B cell (primary cell): ENCODE data around the gene TMEM232. TPM values are rescaled to one million over a fixed set of nuclear protein-coding genes. Genes with fewer than 3 reads are reported as not detected.

Experiments used
- ATAC-seq: fragments of 200-7000 bp; cut with Tn5 transposase; one replicate; pipeline ENCODE4 v1.10.0; 2021; ENCODE audit warnings: low read depth, mild to moderate bottlenecking, moderate number of reproducible peaks, moderate library complexity
- CTCF ChIA-PET: fragments of 350-600 bp; sonication (Branson Sonifier 250); formaldehyde crosslinking; loops from one replicate; lab custom pipeline; 2021; ENCODE audit warnings: antibody characterized with exemption, inconsistent platforms; lab: Charles Lee
- POLR2A ChIA-PET: fragments of 350-600 bp; sonication (Branson Sonifier 250); formaldehyde crosslinking; loops from one replicate; lab custom pipeline; 2021; ENCODE audit warnings: antibody characterized with exemption; lab: Charles Lee
- DNase-seq: peaks from one replicate; pipeline ENCODE4 v3.0.0; 2013
- H2AFZ ChIP-seq: 2 replicates; pipeline ENCODE4 v1.6.1; 2012; ENCODE audit warnings: mild to moderate bottlenecking, low read depth, low read length; ENCODE audit not compliant: insufficient read depth, poor library complexity, severe bottlenecking
- H3K27ac ChIP-seq, 2 donors: 1 replicate in 1 of 2; 2 replicates in 1 of 2; pipeline ENCODE4 v1.5.1; 2012 to 2013; ENCODE audit warnings: low read length in 2 of 2, mild to moderate bottlenecking in 2 of 2, moderate library complexity in 1 of 2
- H3K27me3 ChIP-seq, 4 experiments: fragments of 200-600 bp in 1 of 4; sonication (generic) in 1 of 4; replicated peaks in 1 of 4; 1 replicate in 2 of 4; 2 replicates in 2 of 4; pipeline versions ENCODE4 v1.6.1 to v1.7.0; 2013 to 2016; ENCODE audit warnings: low read length in 3 of 4, mild to moderate bottlenecking in 2 of 4, mixed read lengths in 1 of 4, moderate library complexity in 1 of 4; ENCODE audit not compliant: insufficient read depth in 4 of 4, control insufficient read depth in 3 of 4; ENCODE audit errors: control extremely low read depth in 1 of 4
- H3K36me3 ChIP-seq, 2 experiments: replicated peaks in 1 of 2; 1 replicate in 1 of 2; 2 replicates in 1 of 2; pipeline versions ENCODE4 v1.6.1 to v1.7.1; 2013; ENCODE audit warnings: low read length in 1 of 2; ENCODE audit not compliant: insufficient read depth in 2 of 2, control insufficient read depth in 1 of 2; ENCODE audit errors: control extremely low read depth in 1 of 2, extremely low read depth in 1 of 2
- H3K4me1 ChIP-seq, 2 donors: fragments of 200-600 bp in 1 of 2; sonication (generic) in 1 of 2; 1 replicate in 1 of 2; 2 replicates in 1 of 2; pipeline versions ENCODE4 v1.5.1 to v1.6.1; 2013 to 2017; ENCODE audit warnings: low read length in 2 of 2; ENCODE audit not compliant: control insufficient read depth in 2 of 2, insufficient read depth in 2 of 2
- H3K4me2 ChIP-seq: replicated peaks from 2 replicates; pipeline ENCODE3; 2012; ENCODE audit warnings: mild to moderate bottlenecking, low read depth, low read length; ENCODE audit not compliant: poor library complexity, severe bottlenecking
- H3K4me3 ChIP-seq, 5 experiments: fragments of 200-600 bp in 1 of 5; sonication (generic) in 1 of 5; 1 replicate in 3 of 5; 2 replicates in 2 of 5; pipeline versions ENCODE4 v1.5.1 to v1.7.0; 2011 to 2016; ENCODE audit warnings: low read length in 4 of 5, mild to moderate bottlenecking in 4 of 5, low read depth in 2 of 5, control low read depth in 1 of 5, moderate library complexity in 1 of 5; ENCODE audit not compliant: insufficient read depth in 1 of 5; ENCODE audit errors: control extremely low read depth in 1 of 5, extremely low read depth in 1 of 5
- H3K79me2 ChIP-seq: fragments of 200-600 bp; sonication (generic); one replicate; pipeline ENCODE4 v1.6.0; 2016; ENCODE audit warnings: low read length; ENCODE audit not compliant: control insufficient read depth, insufficient read depth
- H3K9ac ChIP-seq: fragments of 200-600 bp; sonication (generic); 2 replicates; pipeline ENCODE4 v1.6.1; 2017; ENCODE audit warnings: mild to moderate bottlenecking, low read length, moderate library complexity
- H3K9me3 ChIP-seq, 3 donors: one replicate each; pipeline versions ENCODE4 v1.6.1 to v1.7.1; 2013; ENCODE audit warnings: low read length in 2 of 3; ENCODE audit not compliant: control insufficient read depth in 2 of 3, insufficient read depth in 1 of 3; ENCODE audit errors: control extremely low read depth in 1 of 3
- H4K20me1 ChIP-seq: 2 replicates; pipeline ENCODE4 v1.6.0; 2012; ENCODE audit warnings: mild to moderate bottlenecking, low read length; ENCODE audit not compliant: insufficient read depth, control insufficient read depth, poor library complexity, severe bottlenecking
- H3K27ac Mint-ChIP-seq: one replicate; pipeline ENCODE4 v1.8.0; 2021; ENCODE audit warnings: mixed read lengths
- H3K27me3 Mint-ChIP-seq: one replicate; pipeline ENCODE4 v1.8.0; 2021; ENCODE audit warnings: mixed read lengths
- H3K4me1 Mint-ChIP-seq: one replicate; pipeline ENCODE4 v1.8.0; 2021; ENCODE audit warnings: mixed read lengths
- H3K4me3 Mint-ChIP-seq: one replicate; pipeline ENCODE4 v1.8.0; 2021; ENCODE audit warnings: mixed read lengths
- H3K9me3 Mint-ChIP-seq: one replicate; pipeline ENCODE4 v1.8.0; 2022; ENCODE audit warnings: mixed read lengths; ENCODE audit not compliant: insufficient read depth
- EZH2 ChIP-seq: IDR thresholded peaks from 2 replicates; pipeline ENCODE4 v1.6.1; 2012; ENCODE audit warnings: borderline replicate concordance, low read depth, mild to moderate bottlenecking, moderate library complexity, low read length; ENCODE audit not compliant: insufficient read depth, poor library complexity, severe bottlenecking
- WGBS: methylation state at CpG from one replicate; pipeline ENCODE4 v1.1.5; 2013; ENCODE audit warnings: missing lambda C conversion rate; ENCODE audit not compliant: insufficient coverage; 5-methylcytosine and 5-hydroxymethylcytosine counted together
- intact Hi-C: fragments of 100-400 bp; cut with micrococcal nuclease; formaldehyde crosslinking; loops from one replicate; pipeline ENCODE4 v1.10.0; 2022
- polyA plus RNA-seq: library from polyadenylated mRNA; depleted of rRNA; stranded (reverse); fragments of >200 nt; gene quantifications from 2 replicates; pipeline ENCODE4 v1.2.3, GENCODE V29; 2012
- total RNA-seq, 2 donors: library from RNA; stranded (reverse); fragments of 120-200 nt in 1 of 2; gene quantifications; 1 replicate in 1 of 2; 2 replicates in 1 of 2; pipeline versions ENCODE4 v1.2.3 to v1.2.4, GENCODE V29; 2013 to 2022
- TF ChIP-seq, protein P1 (sequence below): fragments of 200-600 bp; IDR thresholded peaks from one replicate; pipeline ENCODE4 v1.8.0; 2022; ENCODE audit warnings: antibody characterized with exemption, mild to moderate bottlenecking

The TMEM232 gene
- total and polyA plus RNA-seq, 2 donors (not counting 1 experiment from before 2014, with no cell fraction given) = 0.49 to 2.9 TPM

DNA sequence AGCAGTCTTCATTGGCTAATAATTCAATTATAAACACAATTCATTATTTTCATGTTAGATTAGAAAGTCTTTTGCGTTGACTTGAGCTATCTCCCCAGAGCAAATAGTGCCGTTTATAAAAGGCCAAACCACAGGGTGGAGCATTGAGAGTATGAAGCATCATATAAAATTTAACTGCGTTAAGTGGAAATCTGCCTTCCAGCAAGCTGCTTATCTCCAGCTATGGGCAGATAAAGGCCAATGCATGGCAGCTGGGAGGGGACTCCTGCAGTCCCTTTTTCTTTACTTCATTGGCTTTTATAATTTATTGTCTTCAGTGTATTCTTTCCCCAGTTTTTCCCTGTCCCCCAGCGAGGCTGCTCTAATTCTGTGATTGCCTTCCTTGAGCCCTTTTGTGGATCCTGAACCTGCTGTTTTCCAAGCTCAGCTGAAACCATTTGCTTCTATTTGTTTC is 113.7 kb downstream of the TMEM232 start:
- no peak for DNase-seq
- H2AFZ ChIP-seq = no peak overlapping the region
- intact Hi-C loops = no loop called here
- WGBS = no CpG with 5 or more reads among the region's 4 CpGs
- ATAC-seq = no peak
- peaks cover 3% of the 10 kb centered on the region for H3K9me3 Mint-ChIP-seq
- H3K9ac ChIP-seq = no peak overlapping the region
- TF ChIP-seq, protein P1, sequence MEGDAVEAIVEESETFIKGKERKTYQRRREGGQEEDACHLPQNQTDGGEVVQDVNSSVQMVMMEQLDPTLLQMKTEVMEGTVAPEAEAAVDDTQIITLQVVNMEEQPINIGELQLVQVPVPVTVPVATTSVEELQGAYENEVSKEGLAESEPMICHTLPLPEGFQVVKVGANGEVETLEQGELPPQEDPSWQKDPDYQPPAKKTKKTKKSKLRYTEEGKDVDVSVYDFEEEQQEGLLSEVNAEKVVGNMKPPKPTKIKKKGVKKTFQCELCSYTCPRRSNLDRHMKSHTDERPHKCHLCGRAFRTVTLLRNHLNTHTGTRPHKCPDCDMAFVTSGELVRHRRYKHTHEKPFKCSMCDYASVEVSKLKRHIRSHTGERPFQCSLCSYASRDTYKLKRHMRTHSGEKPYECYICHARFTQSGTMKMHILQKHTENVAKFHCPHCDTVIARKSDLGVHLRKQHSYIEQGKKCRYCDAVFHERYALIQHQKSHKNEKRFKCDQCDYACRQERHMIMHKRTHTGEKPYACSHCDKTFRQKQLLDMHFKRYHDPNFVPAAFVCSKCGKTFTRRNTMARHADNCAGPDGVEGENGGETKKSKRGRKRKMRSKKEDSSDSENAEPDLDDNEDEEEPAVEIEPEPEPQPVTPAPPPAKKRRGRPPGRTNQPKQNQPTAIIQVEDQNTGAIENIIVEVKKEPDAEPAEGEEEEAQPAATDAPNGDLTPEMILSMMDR = no peak
- no peak for TF ChIP-seq EZH2
- H3K27me3 ChIP-seq = no peaks in the 10 kb centered on the region
- CTCF ChIA-PET = no interaction called here
- H4K20me1 ChIP-seq = no peaks in the 10 kb centered on the region
- no peak overlapping the region for H3K27ac ChIP-seq
- H3K36me3 ChIP-seq = no peaks in the 10 kb centered on the region
- H3K9me3 ChIP-seq = peaks cover 0 to 4% (median 0%) of the 10 kb centered on the region in 3 donors
- no peak overlapping the region for H3K4me2 ChIP-seq
- no peak overlapping the region for H3K27ac Mint-ChIP-seq
- H3K4me1 Mint-ChIP-seq = no peaks in the 10 kb centered on the region
- no peaks in the 10 kb centered on the region for H3K79me2 ChIP-seq
- H3K4me3 ChIP-seq = no peak overlapping the region
- POLR2A ChIA-PET = no interaction called here
- H3K4me3 Mint-ChIP-seq = no peak overlapping the region
- no peaks in the 10 kb centered on the region for H3K27me3 Mint-ChIP-seq
- no peaks in the 10 kb centered on the region for H3K4me1 ChIP-seq

DNA sequence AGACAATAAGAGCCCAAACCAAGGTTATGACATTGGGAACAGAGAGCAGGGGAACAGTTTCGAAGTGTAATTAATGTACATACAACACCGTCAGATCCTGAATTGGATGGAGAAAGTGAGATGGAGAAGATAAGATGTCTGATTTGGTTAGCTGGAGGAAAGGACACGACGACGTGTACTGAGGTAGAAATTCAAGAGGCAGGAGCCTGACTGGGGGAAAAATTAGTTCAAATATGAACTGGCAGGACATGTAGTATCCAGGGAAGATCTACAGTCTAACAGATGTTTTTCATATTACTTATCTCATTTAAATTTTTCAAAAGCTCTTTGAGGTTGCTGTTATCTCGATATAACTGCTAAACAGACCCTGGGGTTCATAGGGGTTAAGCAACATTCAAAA is 114.7 kb downstream of the TMEM232 start:
- no peak overlapping the region for H3K4me3 Mint-ChIP-seq
- no peak overlapping the region for H3K27ac ChIP-seq
- H4K20me1 ChIP-seq = no peaks in the 10 kb centered on the region
- no peaks in the 10 kb centered on the region for H3K4me1 ChIP-seq
- H3K9me3 Mint-ChIP-seq = no peaks in the 10 kb centered on the region
- ATAC-seq = no peak
- POLR2A ChIA-PET = no interaction called here
- H3K79me2 ChIP-seq = no peaks in the 10 kb centered on the region
- DNase-seq = no peak
- intact Hi-C loops = no loop called here
- no peak overlapping the region for H3K9ac ChIP-seq
- no peak overlapping the region for H2AFZ ChIP-seq
- H3K4me1 Mint-ChIP-seq = no peaks in the 10 kb centered on the region
- no peaks in the 10 kb centered on the region for H3K36me3 ChIP-seq
- H3K27ac Mint-ChIP-seq = no peak overlapping the region
- TF ChIP-seq, protein P1 = no peak
- TF ChIP-seq EZH2 = no peak
- H3K4me2 ChIP-seq = no peak overlapping the region
- WGBS = 98% methylated on average over 5 of the region's 6 CpGs
- H3K27me3 ChIP-seq = no peaks in the 10 kb centered on the region
- CTCF ChIA-PET = no interaction called here
- no peaks in the 10 kb centered on the region for H3K27me3 Mint-ChIP-seq
- H3K9me3 ChIP-seq = peaks cover 0 to 4% (median 0%) of the 10 kb centered on the region in 3 donors
- no peak overlapping the region for H3K4me3 ChIP-seq
